WTC11 (cell line): Measurements from ENCODE around the gene MORN2.

Experiments used
- CREM ChIP-seq: sonication (generic); formaldehyde crosslinking; IDR thresholded peaks from 2 replicates; pipeline ENCODE4 v1.8.1; 2022; ENCODE audit warnings: mild to moderate bottlenecking, missing genetic modification reagents, moderate library complexity
- CTCF ChIP-seq: fragments of 200-600 bp; IDR thresholded peaks from 2 replicates; pipeline ENCODE4 v1.8.0; 2022; ENCODE audit warnings: antibody characterized with exemption
- E2F1 ChIP-seq: sonication (generic); formaldehyde crosslinking; IDR thresholded peaks from 2 replicates; pipeline ENCODE4 v1.8.0; 2022; ENCODE audit warnings: mild to moderate bottlenecking, missing genetic modification reagents
- ESRRA ChIP-seq: sonication (generic); formaldehyde crosslinking; IDR thresholded peaks from 2 replicates; pipeline ENCODE4 v1.8.1; 2022; ENCODE audit warnings: mild to moderate bottlenecking, missing genetic modification reagents, borderline replicate concordance
- ETV6 ChIP-seq: sonication (generic); formaldehyde crosslinking; IDR thresholded peaks from 2 replicates; pipeline ENCODE4 v1.8.1; 2022; ENCODE audit warnings: mild to moderate bottlenecking, missing genetic modification reagents
- MLX ChIP-seq: sonication (generic); formaldehyde crosslinking; IDR thresholded peaks from 2 replicates; pipeline ENCODE4 v1.8.1; 2023; ENCODE audit warnings: mild to moderate bottlenecking, missing genetic modification reagents, moderate library complexity
- RELA ChIP-seq: sonication (generic); formaldehyde crosslinking; IDR thresholded peaks from 2 replicates; pipeline ENCODE4 v1.8.1; 2022; ENCODE audit warnings: missing genetic modification reagents, mild to moderate bottlenecking, borderline replicate concordance
- SP1 ChIP-seq: sonication (generic); formaldehyde crosslinking; conservative IDR thresholded peaks from 2 replicates; pipeline ENCODE4 v1.8.1; 2022; ENCODE audit warnings: missing genetic modification reagents
- TP53 ChIP-seq: sonication (generic); formaldehyde crosslinking; IDR thresholded peaks from 2 replicates; pipeline ENCODE4 v1.8.1; 2023; ENCODE audit warnings: mild to moderate bottlenecking, missing genetic modification reagents
- ZNF121 ChIP-seq: sonication (generic); formaldehyde crosslinking; IDR thresholded peaks from 2 replicates; pipeline ENCODE4 v1.8.0; 2023; ENCODE audit warnings: missing genetic modification reagents
- ZNF423 ChIP-seq: fragments of 250-450 bp; sonication (Bioruptor Pico); IDR thresholded peaks from 2 replicates; pipeline ENCODE4 v2.1.2; 2022; ENCODE audit warnings: mild to moderate bottlenecking, moderate library complexity
- TF ChIP-seq, protein P1 (sequence below): sonication (generic); formaldehyde crosslinking; IDR thresholded peaks from 2 replicates; pipeline ENCODE4 v1.8.1; 2022; ENCODE audit warnings: low read depth, mild to moderate bottlenecking, moderate library complexity, missing genetic modification reagents, borderline replicate concordance
- TF ChIP-seq, protein P2 (sequence below): sonication (generic); formaldehyde crosslinking; IDR thresholded peaks from 2 replicates; pipeline ENCODE4 v1.8.0; 2023; ENCODE audit warnings: missing genetic modification reagents

- TF ChIP-seq CTCF (no peak), ETV6 (no peak), CREM (no peak), E2F1 (CRISPR knock-in tag) (no peak), ZNF423 (no peak), ZNF121 (CRISPR knock-in tag) (no peak), MLX (no peak), ESRRA (CRISPR knock-in tag) (no peak), RELA (CRISPR knock-in tag) (no peak), SP1 (CRISPR knock-in tag) (no peak), TP53 (CRISPR knock-in tag) (no peak)
- TF ChIP-seq, protein P1, sequence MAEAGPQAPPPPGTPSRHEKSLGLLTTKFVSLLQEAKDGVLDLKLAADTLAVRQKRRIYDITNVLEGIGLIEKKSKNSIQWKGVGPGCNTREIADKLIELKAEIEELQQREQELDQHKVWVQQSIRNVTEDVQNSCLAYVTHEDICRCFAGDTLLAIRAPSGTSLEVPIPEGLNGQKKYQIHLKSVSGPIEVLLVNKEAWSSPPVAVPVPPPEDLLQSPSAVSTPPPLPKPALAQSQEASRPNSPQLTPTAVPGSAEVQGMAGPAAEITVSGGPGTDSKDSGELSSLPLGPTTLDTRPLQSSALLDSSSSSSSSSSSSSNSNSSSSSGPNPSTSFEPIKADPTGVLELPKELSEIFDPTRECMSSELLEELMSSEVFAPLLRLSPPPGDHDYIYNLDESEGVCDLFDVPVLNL: no peak
- TF ChIP-seq, protein P2, sequence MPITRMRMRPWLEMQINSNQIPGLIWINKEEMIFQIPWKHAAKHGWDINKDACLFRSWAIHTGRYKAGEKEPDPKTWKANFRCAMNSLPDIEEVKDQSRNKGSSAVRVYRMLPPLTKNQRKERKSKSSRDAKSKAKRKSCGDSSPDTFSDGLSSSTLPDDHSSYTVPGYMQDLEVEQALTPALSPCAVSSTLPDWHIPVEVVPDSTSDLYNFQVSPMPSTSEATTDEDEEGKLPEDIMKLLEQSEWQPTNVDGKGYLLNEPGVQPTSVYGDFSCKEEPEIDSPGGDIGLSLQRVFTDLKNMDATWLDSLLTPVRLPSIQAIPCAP: no peak
Measured at GRCh38 chr2:38907743-38908562, 32.2 kb downstream of the MORN2 start.
